Tibial nerve (tissue), 4 donors: ENCODE measurements around the gene CTNNA2. TPM values are rescaled to one million over a fixed set of nuclear protein-coding genes. Genes with fewer than 3 reads are reported as not detected.

Experiments used
- DNase-seq, 2 donors: peaks; one replicate each; pipeline ENCODE4 v3.0.0-alpha.2; 2019; ENCODE audit warnings: low spot score in 2 of 2
- H3K27ac ChIP-seq, 4 donors: fragments of 200-600 bp; sonication (generic) in 3 of 4; one replicate each; pipeline ENCODE4 v1.5.1; 2017 to 2019; ENCODE audit warnings: mild to moderate bottlenecking in 1 of 4
- H3K27me3 ChIP-seq, 2 donors: fragments of 200-600 bp; sonication (generic) in 1 of 2; one replicate each; pipeline versions ENCODE4 v1.5.1 to v1.6.0; 2017 to 2019
- H3K36me3 ChIP-seq, 3 donors: fragments of 200-600 bp; sonication (generic); one replicate each; pipeline ENCODE4 v1.5.1; 2018 to 2019
- H3K4me1 ChIP-seq, 4 donors: fragments of 200-600 bp; sonication (generic) in 3 of 4; one replicate each; pipeline ENCODE4 v1.5.1; 2017 to 2019
- H3K4me3 ChIP-seq, 4 donors: fragments of 200-600 bp; sonication (generic) in 3 of 4; one replicate each; pipeline ENCODE4 v1.5.1; 2017 to 2019; ENCODE audit warnings: mild to moderate bottlenecking in 1 of 4, moderate library complexity in 1 of 4
- H3K9me3 ChIP-seq, 4 donors: fragments of 200-600 bp; sonication (generic) in 3 of 4; one replicate each; pipeline ENCODE4 v1.5.1; 2017 to 2019
- EP300 ChIP-seq, 2 donors: sonication (generic); formaldehyde crosslinking; IDR thresholded peaks; one replicate each; pipeline ENCODE4 v1.6.1; 2017; ENCODE audit warnings: antibody characterized with exemption in 2 of 2, mild to moderate bottlenecking in 1 of 2
- POLR2A ChIP-seq, 2 donors: fragments of 450-650 bp; IDR thresholded peaks; one replicate each; pipeline ENCODE4 v1.6.1; 2017; ENCODE audit warnings: antibody characterized with exemption in 2 of 2, mild to moderate bottlenecking in 2 of 2, moderate library complexity in 2 of 2
- WGBS, 2 donors: methylation state at CpG; one replicate each; pipeline ENCODE4 v1.1.5; 2018; 5-methylcytosine and 5-hydroxymethylcytosine counted together
- total RNA-seq, 4 donors: library from RNA; depleted of rRNA; stranded (reverse); fragments of >200 nt; gene quantifications; one replicate each; pipeline ENCODE4 v1.1.0, GENCODE V29; 2016
- TF ChIP-seq, protein P1 (sequence below), 5 experiments: fragments of 200-600 bp in 3 of 5; fragments of 450-650 bp in 2 of 5; sonication (generic) in 3 of 5; IDR thresholded peaks; one replicate each; pipeline ENCODE4 v1.5.1; 2016 to 2019; ENCODE audit warnings: antibody characterized with exemption in 5 of 5, mild to moderate bottlenecking in 3 of 5, moderate library complexity in 2 of 5

The CTNNA2 gene
- total RNA-seq, 4 donors from 2014 or later: 0.39 to 3.3 (median 0.75) TPM

GRCh38 chr2:80591233-80591632 is 1078.4 kb downstream of the CTNNA2 start:
- H3K4me1 ChIP-seq: no peaks in the 10 kb centered on the region
- H3K27ac ChIP-seq: no peak overlapping the region
- H3K36me3 ChIP-seq: peaks cover 0 to 2% (median 0%) of the 10 kb centered on the region in 3 donors
- H3K9me3 ChIP-seq: peaks cover 0 to 5% (median 1%) of the 10 kb centered on the region in 4 donors
- DNase-seq: no peak
- no peaks in the 10 kb centered on the region for H3K27me3 ChIP-seq
- TF ChIP-seq, protein P1, sequence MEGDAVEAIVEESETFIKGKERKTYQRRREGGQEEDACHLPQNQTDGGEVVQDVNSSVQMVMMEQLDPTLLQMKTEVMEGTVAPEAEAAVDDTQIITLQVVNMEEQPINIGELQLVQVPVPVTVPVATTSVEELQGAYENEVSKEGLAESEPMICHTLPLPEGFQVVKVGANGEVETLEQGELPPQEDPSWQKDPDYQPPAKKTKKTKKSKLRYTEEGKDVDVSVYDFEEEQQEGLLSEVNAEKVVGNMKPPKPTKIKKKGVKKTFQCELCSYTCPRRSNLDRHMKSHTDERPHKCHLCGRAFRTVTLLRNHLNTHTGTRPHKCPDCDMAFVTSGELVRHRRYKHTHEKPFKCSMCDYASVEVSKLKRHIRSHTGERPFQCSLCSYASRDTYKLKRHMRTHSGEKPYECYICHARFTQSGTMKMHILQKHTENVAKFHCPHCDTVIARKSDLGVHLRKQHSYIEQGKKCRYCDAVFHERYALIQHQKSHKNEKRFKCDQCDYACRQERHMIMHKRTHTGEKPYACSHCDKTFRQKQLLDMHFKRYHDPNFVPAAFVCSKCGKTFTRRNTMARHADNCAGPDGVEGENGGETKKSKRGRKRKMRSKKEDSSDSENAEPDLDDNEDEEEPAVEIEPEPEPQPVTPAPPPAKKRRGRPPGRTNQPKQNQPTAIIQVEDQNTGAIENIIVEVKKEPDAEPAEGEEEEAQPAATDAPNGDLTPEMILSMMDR (IDR thresholded peaks at IDR 0.05): no peak
- TF ChIP-seq EP300 (IDR thresholded peaks at IDR 0.05) (no peak), POLR2A (IDR thresholded peaks at IDR 0.05) (no peak)
- WGBS, 2 donors: 47 to 62% methylated on average over 2 of the region's 2 CpGs
- no peak overlapping the region for H3K4me3 ChIP-seq

GRCh38 chr2:80592106-80592505 is 1079.3 kb downstream of the CTNNA2 start:
- H3K9me3 ChIP-seq: peaks cover 0 to 5% (median 1%) of the 10 kb centered on the region in 4 donors
- DNase-seq: no peak
- TF ChIP-seq, protein P1 (IDR thresholded peaks at IDR 0.05): no peak
- no peak for TF ChIP-seq POLR2A (IDR thresholded peaks at IDR 0.05)
- TF ChIP-seq EP300 (IDR thresholded peaks at IDR 0.05): no peak
- H3K27me3 ChIP-seq: no peaks in the 10 kb centered on the region
- H3K4me3 ChIP-seq: no peak overlapping the region
- no peaks in the 10 kb centered on the region for H3K4me1 ChIP-seq
- H3K27ac ChIP-seq: no peak overlapping the region
- H3K36me3 ChIP-seq: peaks cover 0 to 2% (median 0%) of the 10 kb centered on the region in 3 donors
- 84 to 92% methylated on average over 2 of the region's 2 CpGs for WGBS, 2 donors

DNA sequence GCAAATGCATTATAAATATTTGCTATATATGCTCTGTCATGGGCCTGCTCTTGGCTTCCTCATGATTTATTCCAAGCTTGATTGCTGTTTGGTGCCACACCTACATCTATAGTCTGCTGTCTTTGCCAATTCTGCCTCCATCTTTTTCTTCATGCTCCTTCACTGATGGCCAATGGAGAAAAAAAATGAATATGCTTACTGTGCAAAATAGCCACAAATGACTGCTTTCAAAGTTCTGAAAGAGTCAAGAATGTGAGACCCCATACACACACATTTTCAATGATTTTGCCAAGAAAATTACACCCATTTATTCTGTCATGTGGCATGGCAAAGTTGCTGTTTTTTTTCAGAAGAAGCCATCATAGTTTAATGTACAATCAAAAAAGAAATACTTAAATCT is 1097.3 kb downstream of the CTNNA2 start:
- no peak overlapping the region for H3K27ac ChIP-seq
- H3K9me3 ChIP-seq: no peaks in the 10 kb centered on the region
- no peaks in the 10 kb centered on the region for H3K4me1 ChIP-seq
- H3K27me3 ChIP-seq: no peaks in the 10 kb centered on the region
- no peak for DNase-seq
- no peaks in the 10 kb centered on the region for H3K36me3 ChIP-seq
- TF ChIP-seq, protein P1 (IDR thresholded peaks at IDR 0.05): no peak
- TF ChIP-seq EP300 (IDR thresholded peaks at IDR 0.05) (no peak), POLR2A (IDR thresholded peaks at IDR 0.05) (no peak)
- H3K4me3 ChIP-seq: no peak overlapping the region

DNA sequence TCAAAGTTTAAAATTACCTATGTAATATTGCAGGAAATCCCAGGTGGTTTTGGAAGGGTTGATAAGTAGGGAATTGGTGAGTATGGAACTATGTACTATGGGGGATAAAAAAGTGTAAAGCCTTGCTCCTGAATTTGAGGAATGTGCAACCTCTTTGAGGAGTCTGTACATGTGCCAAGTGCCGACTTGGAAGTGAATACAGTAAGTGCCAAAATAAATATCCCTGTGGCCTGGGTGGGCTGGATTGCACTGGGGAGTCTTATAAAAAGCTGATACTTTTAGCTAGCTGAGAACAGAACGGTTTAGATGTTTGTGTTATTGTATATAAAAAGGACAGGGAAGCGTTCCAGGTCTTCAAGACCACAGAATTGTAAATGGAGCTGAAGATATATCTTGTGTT is 1108.8 kb downstream of the CTNNA2 start:
- H3K4me3 ChIP-seq: no peak overlapping the region
- 24 to 28% methylated on average over 3 of the region's 3 CpGs for WGBS, 2 donors

DNA sequence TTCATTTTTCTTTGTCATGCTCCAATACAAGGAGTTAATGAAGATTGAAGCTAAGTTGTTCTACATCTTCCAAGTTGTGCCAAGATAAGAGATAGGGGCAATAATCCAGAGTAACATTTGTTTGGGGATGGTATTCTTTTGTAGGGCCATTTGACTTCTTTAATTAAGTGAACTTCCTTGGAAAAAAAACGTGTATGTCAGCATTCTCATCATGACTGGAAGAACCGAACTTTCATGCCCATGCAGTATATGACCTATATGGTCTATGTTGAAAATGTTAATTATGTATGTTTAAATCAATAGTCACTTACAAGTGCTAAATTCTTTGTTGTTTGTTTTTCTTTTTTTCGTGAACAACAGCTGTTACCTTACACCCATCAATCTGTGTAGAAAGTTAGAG is 1111.2 kb downstream of the CTNNA2 start:
- H3K9me3 ChIP-seq: no peaks in the 10 kb centered on the region
- no peak overlapping the region for H3K27ac ChIP-seq
- no peaks in the 10 kb centered on the region for H3K36me3 ChIP-seq
- H3K4me1 ChIP-seq: no peaks in the 10 kb centered on the region
- H3K27me3 ChIP-seq: no peaks in the 10 kb centered on the region
- no peak for DNase-seq
- no peak overlapping the region for H3K4me3 ChIP-seq
- 65 to 67% methylated on average over 3 of the region's 3 CpGs for WGBS, 2 donors
- TF ChIP-seq EP300 (IDR thresholded peaks at IDR 0.05): no peak
- TF ChIP-seq, protein P1 (IDR thresholded peaks at IDR 0.05): no peak
- no peak for TF ChIP-seq POLR2A (IDR thresholded peaks at IDR 0.05)

More for the DNA sequence above, 1108.8 kb downstream of the CTNNA2 start:
- DNase-seq: no peak
- H3K9me3 ChIP-seq: no peaks in the 10 kb centered on the region
- H3K27me3 ChIP-seq: no peaks in the 10 kb centered on the region
- H3K4me1 ChIP-seq: no peaks in the 10 kb centered on the region
- H3K27ac ChIP-seq: no peak overlapping the region
- no peaks in the 10 kb centered on the region for H3K36me3 ChIP-seq
- no peak for TF ChIP-seq EP300 (IDR thresholded peaks at IDR 0.05)
- TF ChIP-seq POLR2A (IDR thresholded peaks at IDR 0.05): no peak

- Histone ChIP-seq H3K27ac (no peak overlapping the region), H3K27me3 (no peaks in the 10 kb centered on the region), H3K4me1 (no peaks in the 10 kb centered on the region), H3K9me3 (no peaks in the 10 kb centered on the region), H3K4me3 (no peak overlapping the region), H3K36me3 (no peaks in the 10 kb centered on the region)
- 87 to 90% methylated on average over 4 of the region's 4 CpGs for WGBS, 2 donors
- DNase-seq: no peak
- TF ChIP-seq POLR2A (IDR thresholded peaks at IDR 0.05): no peak
- TF ChIP-seq, protein P1 (IDR thresholded peaks at IDR 0.05): no peak
- TF ChIP-seq EP300 (IDR thresholded peaks at IDR 0.05): no peak
Observed at GRCh38 chr2:80634590-80634989, 1121.7 kb downstream of the CTNNA2 start.
